SK-N-SH (cell line): ENCODE data around the gene ADAMTS3. TPM values are rescaled to one million over a fixed set of nuclear protein-coding genes. Genes with fewer than 3 reads are reported as not detected.

Experiments
- CTCF ChIA-PET: fragments of 300-600, 350-600 bp; formaldehyde crosslinking; extraction: SDS; loops from one replicate; lab custom pipeline; 2021; lab: Yijun Ruan, JAX
- POLR2A ChIA-PET: fragments of 350-600 bp; sonication (Branson Sonifier 250); formaldehyde crosslinking; extraction: SDS; loops from one replicate; lab custom pipeline; 2020; ENCODE audit warnings: antibody characterized with exemption, inconsistent platforms; lab: Yijun Ruan, JAX
- DNase-seq: peaks from one replicate; pipeline ENCODE4 v3.0.0; 2012
- H2AFZ ChIP-seq: fragments of 200-600 bp; sonication (generic); 2 replicates; pipeline ENCODE4 v1.8.1; 2016; ENCODE audit warnings: antibody characterized with exemption, mild to moderate bottlenecking, low read depth
- H3F3A ChIP-seq: fragments of 200-600 bp; sonication (generic); replicated peaks from 2 replicates; pipeline ENCODE3; 2016; ENCODE audit warnings: antibody characterized with exemption, mild to moderate bottlenecking; ENCODE audit not compliant: insufficient read depth
- H3K27ac ChIP-seq, 2 experiments: fragments of 200-500 bp in 1 of 2; fragments of 200-600 bp in 1 of 2; sonication (Bioruptor generic) in 1 of 2; sonication (generic), shearing (Covaris generic) in 1 of 2; 2 replicates each; pipeline versions ENCODE4 v1.5.1 to v1.6.1; 2014 to 2016; ENCODE audit warnings: low read depth in 2 of 2, inconsistent platforms in 1 of 2, low read length in 1 of 2, mild to moderate bottlenecking in 1 of 2, mixed read lengths in 1 of 2
- H3K27me3 ChIP-seq: fragments of 200-600 bp; sonication (generic), shearing (Covaris generic); 2 replicates; pipeline ENCODE4 v1.6.1; 2016; ENCODE audit warnings: mixed run types; ENCODE audit not compliant: insufficient read depth
- H3K36me3 ChIP-seq, 2 experiments: fragments of 200-500 bp in 1 of 2; fragments of 200-600 bp in 1 of 2; sonication (Bioruptor generic) in 1 of 2; sonication (generic) in 1 of 2; replicated peaks in 1 of 2; 2 replicates each; pipeline versions ENCODE3 to v1.5.1; 2014 to 2016; ENCODE audit warnings: low read length in 1 of 2, mild to moderate bottlenecking in 1 of 2; ENCODE audit not compliant: insufficient read depth in 2 of 2, control insufficient read depth in 1 of 2
- H3K4me1 ChIP-seq, 2 experiments: fragments of 200-500 bp in 1 of 2; fragments of 200-600 bp in 1 of 2; sonication (Bioruptor generic) in 1 of 2; sonication (generic), shearing (Covaris generic) in 1 of 2; 2 replicates each; pipeline versions ENCODE4 v1.5.1 to v1.6.1; 2014 to 2016; ENCODE audit warnings: low read depth in 1 of 2, low read length in 1 of 2, mixed run types in 1 of 2; ENCODE audit not compliant: insufficient read depth in 2 of 2, control insufficient read depth in 1 of 2
- H3K4me2 ChIP-seq: fragments of 200-600 bp; sonication (generic), shearing (Covaris generic); 2 replicates; pipeline ENCODE4 v1.6.1; 2017; ENCODE audit warnings: mixed run types
- H3K4me3 ChIP-seq, 2 experiments: fragments of 200-500 bp in 1 of 2; fragments of 200-600 bp in 1 of 2; sonication (Bioruptor generic) in 1 of 2; sonication (generic), shearing (Covaris generic) in 1 of 2; 2 replicates each; pipeline versions ENCODE4 v1.5.1 to v1.8.1; 2014 to 2016; ENCODE audit warnings: low read depth in 2 of 2, inconsistent platforms in 1 of 2, low read length in 1 of 2, mild to moderate bottlenecking in 1 of 2, mixed read lengths in 1 of 2, moderate library complexity in 1 of 2
- H3K79me2 ChIP-seq: fragments of 200-600 bp; sonication (generic); 2 replicates; pipeline ENCODE4 v1.8.1; 2017; ENCODE audit warnings: mild to moderate bottlenecking; ENCODE audit not compliant: insufficient read depth
- H3K9ac ChIP-seq: fragments of 200-600 bp; sonication (generic); 2 replicates; pipeline ENCODE4 v1.6.1; 2017; ENCODE audit warnings: mixed run types
- H3K9me2 ChIP-seq: fragments of 200-600 bp; sonication (generic); 2 replicates; pipeline ENCODE4 v1.6.1; 2017; ENCODE audit warnings: mixed run types
- H3K9me3 ChIP-seq: fragments of 200-600 bp; sonication (generic); 2 replicates; pipeline ENCODE4 v1.6.1; 2017; ENCODE audit warnings: mixed run types, mild to moderate bottlenecking, moderate library complexity
- H4K20me1 ChIP-seq: fragments of 200-600 bp; sonication (generic); 2 replicates; pipeline ENCODE4 v1.6.1; 2017; ENCODE audit warnings: mild to moderate bottlenecking, mixed run types; ENCODE audit not compliant: insufficient read depth
- EP300 ChIP-seq, 2 experiments: IDR thresholded peaks; 2 replicates each; pipeline versions ENCODE4 v1.4.0 to v1.6.1; 2012; ENCODE audit warnings: borderline replicate concordance in 1 of 2, low read depth in 1 of 2, low read length in 1 of 2
- EZH2phosphoT487 ChIP-seq: fragments of 200-600 bp; sonication (generic); IDR thresholded peaks from 2 replicates; pipeline ENCODE4 v1.6.1; 2017; ENCODE audit warnings: low read depth, mixed run types, mild to moderate bottlenecking, antibody characterized with exemption, moderate library complexity, borderline replicate concordance
- FOXM1 ChIP-seq: IDR thresholded peaks from 2 replicates; pipeline ENCODE4 v1.4.0; 2012; ENCODE audit warnings: low read depth, mild to moderate bottlenecking
- GATA2 ChIP-seq: sonication (generic); formaldehyde crosslinking; IDR thresholded peaks from 2 replicates; pipeline ENCODE4 v1.5.0; 2020; ENCODE audit warnings: mild to moderate bottlenecking, missing genetic modification reagents
- JUND ChIP-seq: IDR thresholded peaks from 2 replicates; pipeline ENCODE4 v1.4.0; 2012
- MEF2A ChIP-seq: IDR thresholded peaks from 2 replicates; pipeline ENCODE4 v1.4.0; 2012; ENCODE audit warnings: low read depth, borderline replicate concordance
- MXI1 ChIP-seq: IDR thresholded peaks from 2 replicates; pipeline ENCODE4 v1.6.1; 2012; ENCODE audit warnings: mild to moderate bottlenecking, low read depth, low read length, improper control_type of control experiment
- POLR2AphosphoS5 ChIP-seq: IDR thresholded peaks from 2 replicates; pipeline ENCODE4 v1.6.1; 2012; ENCODE audit warnings: low read depth, low read length
- RAD21 ChIP-seq: IDR thresholded peaks from 2 replicates; pipeline ENCODE4 v1.6.1; 2012; ENCODE audit warnings: mild to moderate bottlenecking, low read length
- RCOR1 ChIP-seq: fragments of 150-350 bp; IDR thresholded peaks from 2 replicates; pipeline ENCODE4 v1.6.1; 2017; ENCODE audit warnings: antibody characterized with exemption, low read length
- SIN3A ChIP-seq: IDR thresholded peaks from 2 replicates; pipeline ENCODE4 v1.6.1; 2012; ENCODE audit warnings: low read depth, mild to moderate bottlenecking, low read length, moderate library complexity, borderline replicate concordance
- TAF1 ChIP-seq: IDR thresholded peaks from 2 replicates; pipeline ENCODE4 v1.6.1; 2012; ENCODE audit warnings: low read depth, mild to moderate bottlenecking, low read length, moderate library complexity, borderline replicate concordance
- USF2 ChIP-seq: fragments of 150-350 bp; IDR thresholded peaks from 2 replicates; pipeline ENCODE4 v1.6.1; 2017; ENCODE audit warnings: antibody characterized with exemption, low read length, low read depth, borderline replicate concordance
- YY1 ChIP-seq: IDR thresholded peaks from 2 replicates; pipeline ENCODE4 v1.4.0; 2012; ENCODE audit warnings: low read depth, mild to moderate bottlenecking
- polyA plus RNA-seq, 3 experiments: library from polyadenylated mRNA; depleted of rRNA; stranded (reverse); fragments of >200 nt; gene quantifications; 2 replicates each; pipeline ENCODE4 v1.2.3, GENCODE V29; 2012
- TF ChIP-seq, protein P1 (sequence below): IDR thresholded peaks from 2 replicates; pipeline ENCODE4 v1.4.0; 2012; ENCODE audit warnings: low read depth
- TF ChIP-seq, protein P2 (sequence below): fragments of 200-600 bp; sonication (generic); IDR thresholded peaks from 2 replicates; pipeline ENCODE4 v1.6.1; 2017; ENCODE audit warnings: antibody characterized with exemption, mild to moderate bottlenecking, moderate library complexity
- TF ChIP-seq, protein P3 (sequence below): IDR thresholded peaks from 2 replicates; pipeline ENCODE4 v1.4.0; 2012; ENCODE audit warnings: low read depth, borderline replicate concordance

The ADAMTS3 gene
- polyA plus RNA-seq, 1 of the 3 experiments (the other 2 are of a cell fraction): 0.99 TPM

DNA sequence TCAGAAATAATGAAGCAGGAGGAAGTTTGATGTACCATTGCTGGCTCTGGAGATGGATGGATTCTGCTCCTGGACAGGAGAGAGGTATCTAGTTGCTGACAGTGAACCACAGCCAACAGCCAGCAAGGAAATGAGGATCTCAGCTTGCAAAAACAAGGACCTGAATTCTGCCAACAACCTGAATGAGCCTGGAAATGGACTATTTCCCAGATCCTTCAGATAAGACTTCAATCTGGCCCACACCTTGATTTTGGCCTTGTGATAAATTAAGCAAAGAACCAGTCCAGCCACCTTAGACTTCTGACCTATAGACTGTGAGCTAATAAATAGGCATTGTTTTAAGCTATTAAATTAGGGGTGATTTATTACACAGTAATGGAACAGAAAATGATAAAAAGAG is 220.3 kb downstream of the ADAMTS3 start:
- ChIA-PET CTCF (no interaction called here), POLR2A (no interaction called here)
- TF ChIP-seq EP300 (IDR thresholded peaks at IDR 0.05; ENCODE audit: borderline replicate concordance in 1 of 2, low read depth in 1 of 2, low read length in 1 of 2) (no peak), EZH2phosphoT487 (no peak), POLR2AphosphoS5 (no peak), MEF2A (no peak), FOXM1 (no peak), JUND (no peak), RCOR1 (no peak), USF2 (no peak), RAD21 (no peak), YY1 (no peak)
- TF ChIP-seq, protein P1, sequence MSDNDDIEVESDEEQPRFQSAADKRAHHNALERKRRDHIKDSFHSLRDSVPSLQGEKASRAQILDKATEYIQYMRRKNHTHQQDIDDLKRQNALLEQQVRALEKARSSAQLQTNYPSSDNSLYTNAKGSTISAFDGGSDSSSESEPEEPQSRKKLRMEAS: no peak
- H3K4me1 ChIP-seq: no peaks in the 10 kb centered on the region
- no peaks in the 10 kb centered on the region for H3K79me2 ChIP-seq
- no peak overlapping the region for H2AFZ ChIP-seq
- H3K36me3 ChIP-seq: no peaks in the 10 kb centered on the region
- no peak overlapping the region for H3K27ac ChIP-seq
- H3K9ac ChIP-seq: no peak overlapping the region
- H3K9me2 ChIP-seq: 0 out of 2 replicates have a peak, but pooled peaks cover 4% of the 10 kb centered on the region
- H3K9me3 ChIP-seq: no peaks in the 10 kb centered on the region
- no peak for DNase-seq
- no peaks in the 10 kb centered on the region for H3K27me3 ChIP-seq
- no peaks in the 10 kb centered on the region for H4K20me1 ChIP-seq
- no peaks in the 10 kb centered on the region for H3F3A ChIP-seq
- no peak overlapping the region for H3K4me2 ChIP-seq
- no peak overlapping the region for H3K4me3 ChIP-seq

- TF ChIP-seq MXI1 (no peak), TAF1 (no peak), EZH2phosphoT487 (no peak), SIN3A (no peak), GATA2 (no peak), JUND (no peak)
- TF ChIP-seq, protein P2, sequence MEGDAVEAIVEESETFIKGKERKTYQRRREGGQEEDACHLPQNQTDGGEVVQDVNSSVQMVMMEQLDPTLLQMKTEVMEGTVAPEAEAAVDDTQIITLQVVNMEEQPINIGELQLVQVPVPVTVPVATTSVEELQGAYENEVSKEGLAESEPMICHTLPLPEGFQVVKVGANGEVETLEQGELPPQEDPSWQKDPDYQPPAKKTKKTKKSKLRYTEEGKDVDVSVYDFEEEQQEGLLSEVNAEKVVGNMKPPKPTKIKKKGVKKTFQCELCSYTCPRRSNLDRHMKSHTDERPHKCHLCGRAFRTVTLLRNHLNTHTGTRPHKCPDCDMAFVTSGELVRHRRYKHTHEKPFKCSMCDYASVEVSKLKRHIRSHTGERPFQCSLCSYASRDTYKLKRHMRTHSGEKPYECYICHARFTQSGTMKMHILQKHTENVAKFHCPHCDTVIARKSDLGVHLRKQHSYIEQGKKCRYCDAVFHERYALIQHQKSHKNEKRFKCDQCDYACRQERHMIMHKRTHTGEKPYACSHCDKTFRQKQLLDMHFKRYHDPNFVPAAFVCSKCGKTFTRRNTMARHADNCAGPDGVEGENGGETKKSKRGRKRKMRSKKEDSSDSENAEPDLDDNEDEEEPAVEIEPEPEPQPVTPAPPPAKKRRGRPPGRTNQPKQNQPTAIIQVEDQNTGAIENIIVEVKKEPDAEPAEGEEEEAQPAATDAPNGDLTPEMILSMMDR: no peak
- TF ChIP-seq, protein P3, sequence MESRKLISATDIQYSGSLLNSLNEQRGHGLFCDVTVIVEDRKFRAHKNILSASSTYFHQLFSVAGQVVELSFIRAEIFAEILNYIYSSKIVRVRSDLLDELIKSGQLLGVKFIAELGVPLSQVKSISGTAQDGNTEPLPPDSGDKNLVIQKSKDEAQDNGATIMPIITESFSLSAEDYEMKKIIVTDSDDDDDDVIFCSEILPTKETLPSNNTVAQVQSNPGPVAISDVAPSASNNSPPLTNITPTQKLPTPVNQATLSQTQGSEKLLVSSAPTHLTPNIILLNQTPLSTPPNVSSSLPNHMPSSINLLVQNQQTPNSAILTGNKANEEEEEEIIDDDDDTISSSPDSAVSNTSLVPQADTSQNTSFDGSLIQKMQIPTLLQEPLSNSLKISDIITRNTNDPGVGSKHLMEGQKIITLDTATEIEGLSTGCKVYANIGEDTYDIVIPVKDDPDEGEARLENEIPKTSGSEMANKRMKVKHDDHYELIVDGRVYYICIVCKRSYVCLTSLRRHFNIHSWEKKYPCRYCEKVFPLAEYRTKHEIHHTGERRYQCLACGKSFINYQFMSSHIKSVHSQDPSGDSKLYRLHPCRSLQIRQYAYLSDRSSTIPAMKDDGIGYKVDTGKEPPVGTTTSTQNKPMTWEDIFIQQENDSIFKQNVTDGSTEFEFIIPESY: no peak
- Histone ChIP-seq H3K36me3 (no peaks in the 10 kb centered on the region), H3K79me2 (no peaks in the 10 kb centered on the region), H3K4me3 (no peak overlapping the region), H3K9me3 (no peaks in the 10 kb centered on the region), H3K9me2 (0 out of 2 replicates have a peak, but pooled peaks cover 1% of the 10 kb centered on the region), H3K9ac (no peak overlapping the region), H2AFZ (no peak overlapping the region), H3F3A (no peaks in the 10 kb centered on the region), H3K27me3 (no peaks in the 10 kb centered on the region), H3K4me2 (no peak overlapping the region), H3K27ac (no peak overlapping the region), H3K4me1 (no peaks in the 10 kb centered on the region; a peak in 2 of 4 replicates), H4K20me1 (no peaks in the 10 kb centered on the region)
- DNase-seq: no peak
- POLR2A ChIA-PET: no interaction called here
- CTCF ChIA-PET: no interaction called here
Observed at GRCh38 chr4:72344418-72344817, 224.6 kb downstream of the ADAMTS3 start.
